GM11168 (cell line): Measurements from ENCODE around the gene PATL1.
"Not testable (repeated sequence)": the region's sequence is repeated elsewhere in the genome, so short reads cannot be mapped to it uniquely, and the experiment has no call there.

Experiments
- in situ Hi-C: fragments of 300-500 bp; cut with MboI; formaldehyde crosslinking; loops from one replicate; pipeline ENCODE4 v1.12.0; 2022; ENCODE audit warnings: low sequenced_read_pairs; ENCODE audit not compliant: unreplicated experiment

Gene PATL1

DNA sequence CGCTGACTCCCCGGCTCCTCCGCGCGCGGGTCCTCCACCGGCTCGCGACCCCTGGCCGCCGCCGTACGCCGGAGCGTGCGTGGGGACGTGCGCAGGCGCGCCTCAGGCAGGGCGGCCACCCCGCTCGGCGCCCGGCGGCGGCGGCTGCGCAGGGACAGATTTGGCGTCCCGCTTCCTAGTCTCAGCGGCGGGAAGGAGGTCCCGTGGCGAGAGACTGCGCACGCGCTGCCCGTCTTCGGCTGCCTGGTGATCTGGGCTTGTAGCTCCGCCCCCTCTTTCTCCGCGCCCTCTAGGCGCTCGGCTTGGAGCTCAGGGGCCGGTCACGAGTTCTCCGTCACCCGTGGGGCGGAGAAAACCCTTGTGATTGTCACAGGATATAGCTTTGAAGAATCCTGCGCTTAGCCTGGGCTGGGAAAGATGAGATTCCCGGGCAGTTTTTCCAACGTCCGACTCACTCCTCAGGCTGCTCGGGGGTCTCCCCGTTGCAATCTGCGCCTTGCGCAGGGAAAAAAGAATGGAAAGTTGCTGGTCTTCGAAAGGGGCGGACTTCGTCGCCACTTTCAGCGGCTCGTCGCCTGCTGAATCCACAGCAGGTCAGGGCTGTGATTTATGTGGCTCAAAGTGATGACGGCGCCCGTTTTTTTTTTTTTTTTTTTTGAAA is at the start of gene PATL1:
PATL1 (minus strand) TSS at position 88 of the 661 bp plus-strand sequence. CDS start 142 bp downstream, outside the sequence.
- in situ Hi-C loops: loop anchor here (10.0 kb wide), 1 partner anchor 114 kb away; no protein-coding TSS in a partner anchor

- in situ Hi-C loops: no loop called here
These were observed 47.2 kb upstream of the PATL1 start for GRCh38 chr11:59716051-59716450.

- in situ Hi-C loops: no loop called here
These were observed 44.9 kb upstream of the PATL1 start, which contains the start of gene OR10V1 for GRCh38 chr11:59713745-59714144. Gene OR10V1, minus strand, starts transcription at chr11:59713845. Its CDS starts 0 bp downstream, at chr11:59713845.

- in situ Hi-C loops: no loop called here
These were observed 41.5 kb upstream of the PATL1 start for GRCh38 chr11:59710136-59710847.

GRCh38 chr11:59708537-59708936 is 39.7 kb upstream of the PATL1 start:
- in situ Hi-C loops: no loop called here

DNA sequence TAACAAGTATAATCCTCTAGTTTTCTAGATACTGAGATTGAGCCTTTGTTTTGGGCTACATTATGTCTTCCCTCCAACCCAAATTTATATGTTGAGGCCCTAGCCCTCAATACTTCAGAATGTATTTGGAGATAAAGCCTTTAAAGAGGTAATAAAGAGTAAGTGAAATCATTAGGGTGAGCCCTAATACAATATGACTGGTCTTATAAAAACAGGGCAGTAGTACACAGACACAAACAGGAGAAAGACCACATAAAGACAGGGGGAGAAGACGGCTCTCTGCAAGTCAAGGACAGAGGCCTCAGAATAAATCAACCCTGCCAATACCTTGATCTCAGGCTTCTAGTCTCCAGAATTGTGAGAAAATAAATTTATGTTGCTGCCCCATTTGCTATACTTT is 38.5 kb upstream of the PATL1 start:
- in situ Hi-C loops: no loop called here

DNA sequence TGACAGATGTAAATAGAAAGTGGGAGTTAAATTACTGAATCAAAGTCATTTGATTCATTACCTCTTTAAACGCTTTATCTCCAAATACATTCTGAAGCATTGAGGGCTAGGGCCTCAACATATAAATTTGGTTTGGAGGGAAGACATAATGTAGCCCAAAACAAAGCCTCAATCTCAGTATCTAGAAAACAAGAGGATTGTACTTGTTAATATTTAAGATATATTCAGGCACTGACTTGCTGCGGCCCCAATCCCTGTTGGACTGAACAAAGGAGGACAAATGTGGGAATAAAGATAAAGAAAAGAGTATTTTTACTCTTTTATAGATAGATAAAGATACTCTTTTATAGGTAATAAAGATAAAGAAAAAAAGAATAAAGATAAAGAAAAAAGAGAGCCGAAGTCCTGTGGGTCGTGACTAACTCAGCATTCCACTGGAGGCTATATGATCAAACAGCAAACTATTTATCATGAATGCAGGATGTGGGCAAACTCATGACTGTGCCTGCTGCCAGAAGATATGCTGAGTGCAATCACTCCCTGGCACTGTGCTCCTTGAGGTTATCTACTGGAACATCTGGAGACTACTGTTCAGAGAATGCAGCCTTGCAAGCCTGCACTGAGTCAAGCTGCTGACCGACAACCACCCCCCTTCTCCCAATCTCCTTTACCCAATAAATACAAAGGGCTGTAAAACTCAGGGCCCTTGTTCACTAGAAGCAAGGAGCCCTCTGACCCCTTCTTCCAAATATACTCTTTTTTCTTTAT is 37.9 kb upstream of the PATL1 start:
- in situ Hi-C loops: no loop called here

- in situ Hi-C loops: no loop called here
These were observed 36.5 kb upstream of the PATL1 start for GRCh38 chr11:59705294-59705693.

DNA sequence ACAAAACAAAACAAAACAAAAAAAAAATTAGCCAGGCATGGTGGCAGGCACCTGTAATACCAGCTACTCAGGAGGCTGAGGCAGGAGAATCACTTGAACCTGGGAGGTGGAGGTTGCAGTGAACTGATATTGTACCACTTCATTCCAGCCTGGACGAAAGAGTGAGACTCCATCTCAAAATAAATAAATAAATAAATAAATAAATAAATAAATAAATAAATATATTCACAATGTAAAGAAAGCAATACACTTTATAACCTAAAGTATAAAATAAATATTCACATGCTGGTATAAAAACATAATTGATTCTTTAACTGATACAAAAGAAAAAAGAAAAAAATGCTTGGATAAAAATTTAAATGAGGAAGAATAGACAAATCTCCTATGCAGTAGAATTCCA is 34.7 kb upstream of the PATL1 start:
- in situ Hi-C loops: not testable (repeated sequence)

- in situ Hi-C loops: not testable (repeated sequence)
These were observed 31.3 kb upstream of the PATL1 start for GRCh38 chr11:59700157-59700556.

- in situ Hi-C loops: loop anchor here (25.0 kb wide), 1 partner anchor 436 kb away; no protein-coding TSS in a partner anchor
These were observed 29.7 kb upstream of the PATL1 start for GRCh38 chr11:59698506-59698905.

DNA sequence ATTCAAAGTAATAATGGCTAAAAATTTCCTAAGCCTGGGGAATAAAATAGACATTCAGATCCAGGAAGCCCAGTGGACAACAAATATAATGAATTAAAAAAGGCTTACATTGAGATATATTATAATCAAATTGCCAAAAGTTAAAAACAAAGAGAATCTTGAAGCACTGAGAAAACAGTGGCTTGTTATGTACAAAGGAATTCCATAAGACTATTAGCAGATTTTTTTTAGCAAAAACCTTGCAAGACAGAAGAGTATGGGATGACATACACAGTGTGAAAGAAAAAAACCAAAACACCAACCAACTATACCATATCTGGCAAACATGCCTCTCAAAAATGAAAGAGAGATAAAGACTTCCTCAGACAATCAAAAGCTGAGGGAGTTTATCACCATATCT is 24.1 kb upstream of the PATL1 start:
- in situ Hi-C loops: loop anchor here (25.0 kb wide), 1 partner anchor 431 kb away; no protein-coding TSS in a partner anchor

- in situ Hi-C loops: loop anchor here (25.0 kb wide), 1 partner anchor 429 kb away; no protein-coding TSS in a partner anchor
These were observed 22.3 kb upstream of the PATL1 start for GRCh38 chr11:59691156-59691555.

GRCh38 chr11:59689015-59689414 is 20.2 kb upstream of the PATL1 start:
- in situ Hi-C loops: loop anchor here (25.0 kb wide), 1 partner anchor 427 kb away; no protein-coding TSS in a partner anchor

- in situ Hi-C loops: loop anchor here (25.0 kb wide), 1 partner anchor 419 kb away; no protein-coding TSS in a partner anchor
These were observed 12.5 kb upstream of the PATL1 start for GRCh38 chr11:59681260-59681725.

DNA sequence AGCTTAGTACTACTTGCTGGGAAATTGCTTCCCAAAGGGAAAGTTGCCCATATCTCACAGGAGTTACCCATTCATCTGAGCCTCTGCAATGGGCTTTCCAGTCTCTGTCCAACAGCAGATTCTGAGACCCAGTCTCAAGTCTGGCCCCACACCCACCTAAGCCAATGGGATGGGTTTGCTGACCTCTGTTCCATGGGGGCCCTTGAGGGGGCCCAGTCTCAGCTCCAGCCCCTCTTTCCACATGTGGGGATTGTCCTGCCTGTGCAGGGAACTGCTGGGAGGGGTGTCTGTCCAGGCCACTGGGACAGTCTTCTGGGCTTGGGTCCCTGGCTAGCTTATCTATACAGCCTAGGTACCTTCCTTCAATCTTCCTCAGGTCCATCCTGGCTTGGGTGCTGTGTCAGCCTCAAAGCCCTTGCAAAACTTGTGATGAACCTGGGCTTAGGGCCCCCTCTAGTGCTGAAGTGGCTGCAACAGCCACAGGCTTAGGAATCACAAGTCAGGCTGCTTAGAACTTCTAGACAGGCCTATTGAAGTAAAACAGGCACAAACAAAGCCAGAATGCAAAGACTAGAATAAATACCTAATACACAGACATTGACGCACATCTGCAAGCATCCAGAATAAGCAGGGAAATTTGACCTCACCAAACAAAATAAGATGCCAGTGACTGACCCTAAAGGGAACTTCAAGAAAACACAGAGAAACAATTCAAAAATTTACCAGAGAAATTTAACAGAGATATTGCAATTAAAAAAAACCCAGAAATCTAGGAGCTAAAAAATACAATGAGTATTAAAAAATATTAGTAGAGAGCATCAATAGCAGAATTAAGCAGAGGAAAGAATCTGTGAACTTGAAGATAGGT is 11.7 kb upstream of the PATL1 start:
- in situ Hi-C loops: loop anchor here (25.0 kb wide), 1 partner anchor 418 kb away; no protein-coding TSS in a partner anchor

- in situ Hi-C loops: loop anchor here (25.0 kb wide), 1 partner anchor 417 kb away; no protein-coding TSS in a partner anchor
These were observed 10.5 kb upstream of the PATL1 start for GRCh38 chr11:59679347-59679746.

DNA sequence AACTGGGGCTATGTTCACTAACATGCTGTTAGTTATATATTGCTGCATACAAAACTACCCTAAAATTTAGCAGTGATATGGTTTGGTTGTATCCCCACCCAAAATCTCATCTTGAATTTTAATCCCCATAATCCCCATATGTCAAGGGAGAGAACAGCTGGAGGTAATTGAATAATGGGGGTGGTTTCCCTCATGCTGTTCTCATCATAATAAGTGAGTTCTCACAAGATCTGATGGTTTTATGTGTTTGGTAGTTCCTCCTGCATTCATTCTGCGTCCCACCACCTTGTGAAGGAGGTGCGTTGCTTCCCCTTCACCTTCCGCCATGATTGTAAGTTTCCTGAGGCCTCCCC is 10.0 kb upstream of the PATL1 start:
- in situ Hi-C loops: loop anchor here (25.0 kb wide), 1 partner anchor 416 kb away; no protein-coding TSS in a partner anchor

DNA sequence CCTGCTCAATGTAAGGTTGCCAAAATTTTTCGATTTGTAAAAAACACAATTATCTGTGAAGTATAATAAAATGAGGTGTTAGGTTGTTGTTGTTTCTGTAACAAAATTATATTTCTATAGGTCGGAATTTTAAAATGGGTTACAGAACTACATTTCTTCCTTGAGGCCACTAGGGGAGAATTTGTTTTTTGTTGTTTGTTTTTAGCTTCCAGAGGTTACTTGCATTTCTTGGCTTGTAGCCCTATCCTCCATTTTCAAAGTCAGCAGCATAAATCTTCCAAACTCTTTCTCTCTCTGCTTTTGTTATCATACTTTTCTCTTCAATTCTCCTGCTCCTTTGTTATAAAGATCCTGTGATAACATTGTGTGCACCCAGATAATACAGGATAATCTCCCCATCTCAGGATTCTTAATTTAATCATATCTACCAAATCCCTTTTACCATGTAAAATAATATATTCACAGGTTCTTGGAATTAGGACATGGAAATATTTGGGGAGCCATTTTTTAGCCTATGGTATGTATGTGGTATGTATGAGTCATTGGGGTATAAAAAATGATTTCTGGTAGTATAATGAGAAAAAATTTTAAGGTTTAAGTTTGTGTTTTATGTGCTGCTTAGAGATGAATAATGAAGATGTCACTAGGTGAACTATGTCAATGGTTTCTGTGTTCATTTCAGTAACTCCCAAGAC is 9.4 kb upstream of the PATL1 start:
- in situ Hi-C loops: loop anchor here (25.0 kb wide), 1 partner anchor 416 kb away; no protein-coding TSS in a partner anchor
